Measurements from ENCODE around the gene NUP205. TPM values are rescaled to one million over a fixed set of nuclear protein-coding genes. Genes with fewer than 3 reads are reported as not detected.

NUP205 gene
- total RNA-seq, 1 donor from 2014 or later = 148 TPM

DNA sequence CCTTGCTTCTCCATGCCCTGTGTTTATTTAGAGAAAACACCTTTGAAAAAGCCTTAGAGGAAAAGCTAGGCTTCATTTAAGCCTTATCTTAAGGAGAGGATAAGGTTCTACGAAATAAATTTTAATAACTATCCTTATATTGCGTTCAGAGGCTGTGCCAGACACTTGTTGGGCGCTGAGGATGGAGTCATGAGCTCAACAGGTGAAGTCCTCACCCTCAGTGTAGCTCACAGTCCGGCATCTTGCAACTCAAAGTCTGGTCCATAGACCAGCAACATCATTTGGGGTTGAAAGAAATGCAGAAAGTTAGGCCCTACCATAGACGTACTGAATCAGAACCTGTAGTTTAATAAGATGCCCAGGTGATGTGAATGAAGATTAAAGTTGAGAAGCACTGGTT lies 100.8 kb downstream of the NUP205 start:
- DNase-seq (ENCODE audit: low read depth, low spot score) = no peak
- H3K36me3 Mint-ChIP-seq (ENCODE audit: low read depth) = no peaks in the 10 kb centered on the region
- no peak for TF ChIP-seq CTCF (conservative IDR thresholded peaks at IDR 0.05)
- no peak overlapping the region for H3K27ac Mint-ChIP-seq (ENCODE audit: unreplicated experiment)
- H3K4me1 Mint-ChIP-seq = peaks cover 8% of the 10 kb centered on the region
- no peaks in the 10 kb centered on the region for H3K27me3 Mint-ChIP-seq (ENCODE audit: low read depth)
- no peaks in the 10 kb centered on the region for H3K9me3 Mint-ChIP-seq
- H3K4me3 Mint-ChIP-seq = peak overlapping the region; percentile 9

DNA sequence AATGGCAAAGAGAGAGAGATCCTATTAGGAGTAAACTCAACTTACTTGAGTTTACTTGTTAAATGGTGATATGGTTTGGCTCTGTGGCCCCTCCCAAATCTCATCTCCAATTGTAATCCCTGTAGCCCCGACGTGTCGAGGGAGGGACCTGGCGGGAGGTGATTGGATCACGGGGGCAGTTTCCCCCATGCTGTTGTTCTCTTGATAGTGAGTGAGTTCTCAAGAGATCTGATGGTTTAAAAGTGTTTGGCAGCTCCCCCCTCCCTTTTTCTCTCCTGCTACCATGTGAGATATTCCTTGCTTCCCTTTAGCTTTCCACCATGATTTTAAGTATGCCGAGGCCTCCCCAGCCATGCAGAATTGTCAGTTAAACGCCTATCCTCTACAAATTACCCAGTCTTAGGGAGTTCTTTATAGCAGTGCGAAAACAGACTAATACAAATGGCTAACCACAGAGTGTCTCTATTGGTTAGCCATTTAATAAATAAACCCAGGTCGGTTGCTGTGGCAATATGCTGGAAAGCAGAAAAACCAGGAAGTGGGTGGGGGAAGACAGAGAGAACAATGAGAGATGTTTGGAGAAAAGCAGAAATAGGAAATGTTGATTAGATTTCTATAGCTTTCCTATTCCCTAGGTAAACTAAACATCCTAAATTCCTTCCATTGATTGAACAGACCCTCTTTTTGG lies 101.6 kb downstream of the NUP205 start:
- Mint-ChIP-seq H3K36me3 (ENCODE audit: low read depth) (no peaks in the 10 kb centered on the region), H3K27me3 (ENCODE audit: low read depth) (no peaks in the 10 kb centered on the region), H3K4me3 (peak overlapping the region; percentile 79), H3K9me3 (no peaks in the 10 kb centered on the region), H3K4me1 (peaks cover 14% of the 10 kb centered on the region), H3K27ac (ENCODE audit: unreplicated experiment) (no peak overlapping the region)
- TF ChIP-seq CTCF (conservative IDR thresholded peaks at IDR 0.05) = no peak
- no peak for DNase-seq (ENCODE audit: low read depth, low spot score)

GRCh38 chr7:135661311-135662122 lies 103.8 kb downstream of the NUP205 start:
- Mint-ChIP-seq H3K9me3 (no peaks in the 10 kb centered on the region), H3K36me3 (ENCODE audit: low read depth) (no peaks in the 10 kb centered on the region), H3K27me3 (ENCODE audit: low read depth) (no peaks in the 10 kb centered on the region), H3K4me1 (peaks cover 29% of the 10 kb centered on the region), H3K4me3 (peak overlapping the region; percentile 96), H3K27ac (ENCODE audit: unreplicated experiment) (peak overlapping the region; percentile 44)
- TF ChIP-seq CTCF (conservative IDR thresholded peaks at IDR 0.05) = no peak
- DNase-seq (ENCODE audit: low read depth, low spot score) = no peak

DNA sequence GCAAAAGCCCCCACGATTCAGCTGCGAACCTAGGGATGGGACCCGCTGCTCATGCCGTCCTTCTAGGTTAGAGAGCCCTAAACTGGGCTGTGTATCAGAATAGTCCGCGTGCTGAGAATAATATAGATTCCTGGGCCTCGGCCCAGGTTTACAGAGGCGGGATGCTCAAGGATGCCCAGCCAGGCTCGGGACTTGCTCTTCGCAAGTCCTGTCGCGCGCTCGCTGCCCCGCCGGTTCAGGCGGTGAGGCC lies 104.3 kb downstream of the NUP205 start:
- Mint-ChIP-seq H3K27me3 (ENCODE audit: low read depth) (no peaks in the 10 kb centered on the region), H3K27ac (ENCODE audit: unreplicated experiment) (peak overlapping the region; percentile 44), H3K4me3 (peak overlapping the region; percentile 96), H3K36me3 (ENCODE audit: low read depth) (no peaks in the 10 kb centered on the region), H3K4me1 (peaks cover 33% of the 10 kb centered on the region), H3K9me3 (no peaks in the 10 kb centered on the region)
- DNase-seq (ENCODE audit: low read depth, low spot score) = no peak
- TF ChIP-seq CTCF (conservative IDR thresholded peaks at IDR 0.05) = no peak

DNA sequence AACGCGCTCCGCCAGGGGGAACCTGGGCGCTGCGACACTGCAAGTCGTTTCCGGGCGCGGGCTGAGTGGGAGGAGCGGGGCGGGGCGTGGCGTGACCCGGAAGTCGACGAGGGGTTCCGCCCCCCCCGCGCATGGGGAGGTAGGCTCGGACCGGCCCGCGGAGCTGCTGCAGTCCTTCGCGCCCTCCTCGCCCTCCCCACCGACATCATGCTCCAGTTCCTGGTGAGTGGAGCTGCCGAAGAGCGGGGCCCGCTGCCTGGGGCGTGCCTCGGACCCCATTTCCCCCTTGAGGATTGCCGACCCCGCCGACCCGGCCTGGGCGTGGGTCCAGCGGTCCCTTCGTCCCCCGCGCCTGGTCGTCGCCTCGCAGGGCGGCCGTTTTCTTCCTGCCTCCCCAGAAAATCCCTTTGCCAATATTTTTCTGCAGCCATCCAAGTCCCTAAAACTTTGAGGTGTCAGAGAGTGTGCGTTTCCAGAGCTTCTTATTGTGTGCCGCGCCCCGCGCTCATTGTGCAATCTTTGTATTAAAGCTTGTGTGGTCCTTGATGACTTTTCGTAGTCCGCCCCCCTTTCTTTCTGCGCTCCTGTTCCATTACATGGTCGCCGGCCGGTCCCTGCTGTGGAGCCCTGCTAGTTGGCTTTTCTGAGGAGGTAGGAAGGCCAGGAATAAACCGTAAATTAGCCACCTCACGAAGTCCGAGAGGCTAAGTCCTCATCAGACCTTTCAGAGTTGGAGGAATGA lies 104.8 kb downstream of the NUP205 start, which contains the start of gene STMP1:
Gene STMP1 (plus strand): TSS at position 142 of the 742 bp plus-strand sequence.
- H3K27me3 Mint-ChIP-seq (ENCODE audit: low read depth) = no peaks in the 10 kb centered on the region
- TF ChIP-seq CTCF (conservative IDR thresholded peaks at IDR 0.05) = peak; percentile 78

More for the DNA sequence above, 104.8 kb downstream of the NUP205 start, which contains the start of gene STMP1:
- peaks cover 33% of the 10 kb centered on the region for H3K4me1 Mint-ChIP-seq
- peak; percentile 98 for DNase-seq (ENCODE audit: low read depth, low spot score)
- no peaks in the 10 kb centered on the region for H3K9me3 Mint-ChIP-seq
- H3K36me3 Mint-ChIP-seq (ENCODE audit: low read depth) = no peaks in the 10 kb centered on the region
- H3K4me3 Mint-ChIP-seq = peak within 1 kb of the TSS; percentile 96
- peak within 1 kb of the TSS; percentile 98 for H3K27ac Mint-ChIP-seq (ENCODE audit: unreplicated experiment)
